ENCODE data around the gene ENG.
A peak's percentile ranks its signal among the peaks of the same experiment; 100 is the strongest.
"Not testable (repeated sequence)": the region's sequence is repeated elsewhere in the genome, so short reads cannot be mapped to it uniquely, and the experiment has no call there.

Gene ENG

DNA sequence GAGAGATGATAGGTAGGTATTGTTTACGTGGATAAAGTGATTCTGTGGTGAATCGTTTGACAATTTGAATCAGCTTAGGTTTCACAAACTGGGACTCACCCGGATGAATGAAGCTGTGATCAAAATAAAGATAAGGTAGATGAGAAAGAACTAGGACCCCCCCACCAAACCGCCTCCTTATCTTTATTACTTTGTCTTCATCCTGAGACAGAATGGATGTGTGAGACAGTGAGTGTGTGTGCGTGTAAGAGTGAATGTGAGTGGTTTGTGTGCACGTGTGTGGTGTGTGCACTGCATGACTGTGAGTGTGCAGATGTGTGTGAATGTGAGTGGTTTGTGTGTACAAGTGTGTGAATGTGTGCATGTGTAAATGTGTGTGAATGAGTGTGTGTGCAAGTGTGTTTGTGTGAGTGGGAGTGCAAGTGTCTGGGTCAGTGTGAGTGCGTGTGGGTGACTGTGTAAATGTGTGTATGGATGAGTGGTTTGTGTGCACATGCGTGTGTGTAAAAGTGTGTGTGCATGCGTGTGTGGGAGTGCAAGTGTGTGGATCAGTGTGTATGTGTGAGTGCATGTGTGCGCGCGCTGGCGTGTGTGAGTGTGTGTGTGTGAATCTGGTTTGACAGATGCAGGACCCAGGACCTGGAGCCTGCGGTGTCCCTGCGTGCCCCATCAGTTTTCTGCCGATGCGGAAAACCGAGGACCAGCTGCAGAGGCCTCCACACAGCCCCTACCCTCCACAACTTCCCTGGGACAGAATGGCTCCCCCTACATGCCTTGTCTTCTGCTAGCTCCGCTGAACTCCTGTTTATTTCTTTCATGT, 11.4 kb upstream of the ENG start:
- peak; percentile 16 for DNase-seq (ENCODE audit: low spot score)

DNA sequence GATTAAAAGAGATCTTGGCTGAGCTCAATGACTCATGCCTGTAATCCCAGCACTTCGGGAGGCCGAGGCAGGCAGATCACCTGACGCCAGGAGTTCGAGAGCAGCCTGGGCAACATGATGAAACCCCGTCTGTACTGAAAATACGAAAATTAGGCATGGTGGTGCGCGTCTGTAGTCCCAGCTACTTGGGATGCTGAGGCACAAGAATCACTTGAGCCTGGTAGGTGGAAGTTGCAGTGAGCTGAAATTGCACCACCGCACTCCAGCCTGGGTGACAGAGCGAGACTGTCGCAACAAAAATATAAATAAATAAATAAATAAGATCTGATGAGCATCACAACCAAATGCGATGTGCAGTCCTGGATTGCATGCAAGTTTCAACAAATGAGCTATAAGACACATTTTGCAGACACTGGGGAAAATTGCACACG, 8.7 kb upstream of the ENG start:
- DNase-seq (ENCODE audit: low spot score): no peak

DNA sequence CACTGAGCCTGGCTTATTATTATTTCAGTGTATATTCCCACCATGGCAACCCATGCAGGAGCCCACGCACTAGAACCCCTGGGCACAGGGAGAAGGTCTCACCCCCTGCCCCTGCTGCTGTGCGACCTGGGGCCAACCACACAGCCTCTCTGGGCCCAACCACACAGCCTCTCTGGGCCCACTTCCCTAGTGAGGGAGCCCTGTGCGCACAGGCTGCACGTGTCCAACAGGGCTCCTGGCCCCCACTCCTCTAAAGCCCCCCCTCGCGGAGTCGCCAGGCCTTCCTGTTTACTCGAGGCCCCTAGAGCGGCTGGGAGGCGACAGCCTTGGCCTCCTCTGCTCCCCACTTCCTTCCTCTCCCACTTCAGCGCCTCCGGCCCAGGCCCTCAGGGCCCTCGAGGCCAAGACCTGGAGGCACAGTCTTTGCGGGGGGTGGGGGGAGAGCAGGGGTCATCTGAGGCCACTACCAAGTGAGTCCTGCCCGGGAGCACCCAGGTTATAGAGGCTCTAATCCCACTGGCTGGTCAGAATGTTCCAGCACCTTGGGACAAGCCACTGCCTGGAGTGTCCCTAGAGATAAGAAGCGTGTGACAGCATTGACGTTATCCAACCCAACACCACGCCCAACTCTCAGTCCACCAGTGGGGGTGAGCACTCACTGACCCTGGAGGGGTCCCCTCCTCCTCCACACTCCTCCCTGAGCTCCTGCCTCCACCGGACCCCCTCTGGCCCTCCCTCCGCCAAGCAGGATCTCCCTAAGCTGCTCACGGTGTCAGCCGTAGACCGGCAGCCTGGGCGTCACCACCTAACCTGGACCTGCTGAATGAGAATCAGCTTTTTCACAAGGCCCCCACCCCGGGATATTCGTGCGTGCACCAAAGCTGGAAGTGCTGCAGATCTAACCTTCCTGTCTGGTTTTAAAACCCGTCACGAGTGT, 7.9 kb upstream of the ENG start:
- peak; percentile 65 for DNase-seq (ENCODE audit: low spot score)

DNA sequence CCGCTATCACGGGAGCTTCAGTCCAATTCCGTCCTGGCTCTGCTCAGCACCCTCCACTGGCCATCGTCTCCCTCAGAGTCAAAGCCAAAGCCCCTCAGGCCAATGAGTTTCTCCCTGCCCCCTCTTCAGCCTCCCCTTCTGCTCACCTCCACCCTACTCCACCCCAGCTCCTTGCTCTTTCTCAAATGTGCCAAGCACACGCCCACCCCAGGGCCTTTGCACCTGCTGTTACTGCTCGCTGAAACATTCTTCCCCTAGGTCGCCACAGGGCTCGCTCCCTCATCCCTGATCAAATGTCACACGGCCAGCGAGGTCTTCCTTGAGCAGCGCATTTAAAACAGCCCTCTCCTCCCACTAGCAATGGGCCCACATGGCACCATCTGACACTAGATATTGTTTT, 6.3 kb upstream of the ENG start:
- no peak for DNase-seq (ENCODE audit: low spot score)

DNA sequence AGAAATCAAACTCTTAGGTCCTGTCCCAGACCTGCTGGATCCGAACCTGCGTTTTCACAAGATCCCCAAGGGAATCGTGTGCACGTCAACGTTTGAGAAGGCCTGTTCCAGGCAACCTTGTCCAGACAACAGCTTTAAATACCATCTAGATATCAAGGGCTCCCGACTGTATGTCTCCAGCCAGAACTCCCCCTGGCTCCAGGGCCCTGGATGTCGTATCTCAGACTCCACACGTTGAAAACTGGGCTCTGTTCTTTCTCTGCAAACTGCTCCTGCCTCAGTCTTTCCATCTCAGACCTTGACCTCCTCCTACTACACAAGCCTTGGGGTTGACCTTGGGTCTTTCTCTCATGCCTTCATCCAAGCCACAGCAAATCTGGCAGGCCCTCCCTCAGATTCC, 5.8 kb upstream of the ENG start:
- DNase-seq (ENCODE audit: low spot score): no peak

DNA sequence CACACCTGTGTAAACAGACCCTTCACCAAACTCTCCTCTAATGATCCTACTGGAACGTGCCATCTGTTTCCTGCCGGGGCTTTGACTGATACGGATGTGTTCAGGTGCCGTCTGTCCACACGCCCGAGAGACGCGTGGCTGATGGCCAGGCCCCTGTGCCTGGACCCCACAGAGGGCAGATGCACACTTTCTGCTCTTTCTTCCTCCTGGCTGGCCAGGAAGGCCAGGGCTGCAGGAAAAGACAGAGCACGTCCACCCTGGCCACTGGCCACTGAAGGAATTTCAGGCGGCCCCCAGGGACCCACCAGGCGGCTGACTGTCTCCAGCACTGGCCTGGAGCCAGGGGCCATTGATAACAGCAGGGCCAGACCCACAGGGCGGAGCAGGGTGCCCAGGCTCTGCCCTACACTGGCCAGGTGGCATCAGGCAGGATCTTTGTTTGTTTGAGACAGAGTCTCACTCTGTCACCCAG, 3.6 kb upstream of the ENG start:
- DNase-seq (ENCODE audit: low spot score): no peak

DNA sequence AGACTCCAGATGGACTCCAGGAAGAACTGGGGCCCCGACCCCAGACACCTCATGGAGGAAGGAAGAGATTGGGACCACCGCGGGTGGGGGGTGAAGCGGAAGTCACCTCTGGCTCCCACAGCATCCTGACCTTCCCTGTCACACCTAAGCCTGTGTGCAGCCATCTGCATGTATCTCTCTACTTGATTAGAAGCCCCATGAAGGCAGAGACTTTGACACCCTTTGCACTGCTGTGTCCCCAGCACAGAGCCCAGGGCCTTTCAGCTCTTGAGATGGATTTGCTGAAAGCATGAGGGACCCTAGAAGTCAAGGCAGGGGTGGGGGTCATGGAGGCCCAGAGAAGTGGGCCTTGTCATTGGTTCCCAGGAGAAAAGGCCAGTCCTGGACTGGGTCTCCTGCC, 2.8 kb upstream of the ENG start:
- DNase-seq (ENCODE audit: low spot score): no peak

DNA sequence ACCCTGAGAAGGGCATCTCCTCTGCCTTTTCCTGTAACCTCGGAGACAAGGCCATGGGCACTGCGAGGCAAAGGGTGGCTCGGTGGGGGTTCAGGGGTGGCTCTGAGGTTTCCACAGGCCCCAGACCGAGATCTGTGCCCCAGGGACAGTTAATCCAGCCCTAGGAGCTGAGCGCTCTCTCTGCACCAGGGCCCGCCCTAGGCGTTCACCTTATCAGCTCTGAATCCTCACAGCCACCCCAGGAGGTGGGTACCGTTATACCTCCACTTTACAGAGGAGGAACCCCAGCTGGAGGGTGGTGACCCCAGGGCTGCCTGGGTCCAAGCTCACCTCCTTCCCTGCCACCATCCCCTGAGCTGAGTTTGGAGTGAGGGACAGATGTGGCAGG, 2.3 kb upstream of the ENG start:
- DNase-seq (ENCODE audit: low spot score): no peak

DNA sequence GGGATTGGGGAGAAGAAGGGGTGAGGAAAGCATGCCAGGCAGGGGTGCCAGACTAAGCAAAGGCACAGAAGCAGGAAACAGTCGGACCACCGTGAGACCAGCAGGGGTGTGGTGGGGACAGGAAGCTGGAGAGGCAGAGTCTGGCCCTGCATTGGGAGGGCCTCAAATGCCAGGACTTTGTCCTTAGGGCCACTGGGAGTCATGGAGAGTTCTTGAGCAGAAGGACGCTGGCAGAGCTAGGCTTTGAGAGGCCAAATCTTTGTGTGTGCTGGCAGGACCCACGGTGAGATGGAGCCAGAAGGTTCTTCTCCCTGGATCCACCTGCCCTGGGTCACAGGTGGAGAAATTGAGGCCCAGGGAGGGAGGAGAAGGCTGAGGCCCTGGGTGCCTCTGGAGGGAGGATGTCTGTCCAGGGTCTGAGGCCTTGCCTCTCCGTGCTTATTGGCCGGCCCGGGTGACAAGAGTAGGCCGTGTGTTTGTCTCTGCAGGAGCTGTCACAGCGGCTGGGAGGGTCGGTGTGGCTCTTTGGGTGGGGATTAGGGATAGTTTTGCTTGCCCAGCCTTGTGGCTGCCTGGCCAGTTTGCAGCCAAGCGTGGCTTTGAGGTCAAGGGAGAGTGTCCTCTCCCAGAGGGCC, 1.8 kb upstream of the ENG start:
- no peak for DNase-seq (ENCODE audit: low spot score)

DNA sequence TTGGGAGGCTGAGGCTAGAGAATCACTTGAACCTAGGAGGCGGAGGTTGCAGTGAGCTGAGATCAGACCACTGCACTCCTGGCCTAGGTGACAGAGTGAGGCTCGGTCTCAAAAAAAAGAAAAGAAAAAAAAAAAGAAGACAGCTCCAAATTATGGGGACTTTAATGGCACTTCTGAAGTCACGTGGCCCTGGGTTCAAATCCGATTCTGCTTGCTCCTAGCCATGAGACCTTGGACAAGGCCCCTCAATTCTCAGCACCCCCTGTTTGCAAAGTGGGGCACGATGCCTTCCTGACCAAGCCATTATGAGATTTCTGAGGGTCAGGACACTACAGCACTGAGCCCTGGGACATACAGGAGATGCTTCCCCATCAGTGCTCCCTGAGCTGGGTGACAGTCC, 1.1 kb upstream of the ENG start:
- DNase-seq (ENCODE audit: low spot score): no peak

DNA sequence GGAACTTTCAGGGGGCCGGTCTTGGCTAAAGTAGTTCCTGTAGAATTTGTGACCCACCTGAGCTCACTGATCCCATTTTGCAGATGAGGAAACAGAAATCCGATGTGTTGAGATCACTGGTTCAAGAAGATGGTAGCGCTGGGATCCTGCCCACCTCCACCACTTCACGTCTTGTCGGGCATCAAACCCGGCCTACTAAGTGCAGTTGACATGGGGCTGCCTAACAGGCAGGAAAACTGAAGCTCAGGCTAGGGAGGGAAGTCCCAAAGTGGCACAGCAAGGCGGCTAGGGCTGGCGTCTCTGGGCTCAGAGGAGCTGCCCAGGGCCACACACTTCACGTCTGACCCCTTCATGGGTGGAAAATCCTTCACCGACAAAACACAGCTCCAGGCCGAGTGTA, 502 bp upstream of the ENG start:
- DNase-seq (ENCODE audit: low spot score): no peak

DNA sequence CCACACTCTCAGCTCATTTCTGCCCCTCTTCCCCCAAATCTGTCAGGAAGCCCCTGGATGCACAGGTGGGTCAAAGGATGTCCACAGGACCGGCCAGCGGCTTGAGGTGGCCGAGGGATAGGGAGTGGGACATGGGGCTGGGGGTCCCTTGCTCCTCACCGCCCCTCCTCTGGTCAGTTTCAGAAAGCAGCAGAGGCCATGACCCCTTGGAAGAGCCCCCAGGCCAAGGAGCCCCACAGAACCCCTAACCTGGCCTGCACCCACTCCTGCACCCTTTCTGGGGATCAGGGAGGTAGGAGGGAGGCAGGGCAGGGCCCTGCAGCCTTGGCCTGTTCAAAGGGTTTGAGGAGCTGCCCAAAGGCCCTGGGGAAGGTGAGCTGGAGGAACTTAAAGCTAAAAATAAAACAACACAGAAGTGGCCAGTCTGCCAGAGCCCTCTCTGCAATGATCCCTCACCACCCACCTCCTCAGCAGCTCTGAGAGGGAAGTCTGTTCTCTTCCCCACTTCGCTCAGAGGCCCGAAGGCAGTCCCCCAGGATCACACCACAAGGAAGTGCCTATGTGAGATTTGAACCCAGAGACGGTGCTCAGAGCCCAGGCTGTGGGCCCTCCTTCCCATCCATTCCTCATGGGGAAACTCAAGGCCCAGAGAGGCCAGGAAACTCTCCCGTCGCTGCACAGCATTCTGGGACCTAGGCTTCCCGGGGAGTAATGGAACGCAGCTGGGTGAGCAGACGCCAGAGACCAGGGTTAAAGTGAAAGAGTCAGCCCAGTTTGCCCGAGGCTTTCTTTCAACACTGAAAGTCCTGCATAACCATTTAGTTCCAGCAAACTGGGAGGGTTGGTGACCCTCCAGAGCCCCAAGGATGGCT, 910 bp downstream of the ENG start:
- DNase-seq (ENCODE audit: low spot score): no peak

DNA sequence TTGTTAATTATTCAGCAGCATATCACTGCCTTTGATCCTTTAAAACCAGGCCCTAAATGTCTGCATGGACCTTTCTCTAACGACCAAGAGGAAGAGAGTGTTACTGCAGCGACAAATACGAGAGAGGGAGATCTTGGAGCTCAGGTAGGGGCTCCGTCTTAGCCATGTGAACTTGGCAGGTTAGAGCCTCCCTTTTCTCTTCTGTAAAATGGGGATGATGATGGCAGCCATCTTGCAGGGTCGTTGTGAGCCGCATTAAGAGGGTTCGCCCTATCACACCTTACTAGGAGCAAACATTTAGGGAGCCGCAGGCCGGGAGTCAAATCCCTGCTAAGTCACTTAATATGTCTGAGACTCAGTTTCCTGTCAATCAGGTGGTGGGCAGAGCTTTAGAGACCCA, 1.6 kb downstream of the ENG start:
- no peak for DNase-seq (ENCODE audit: low spot score)

DNA sequence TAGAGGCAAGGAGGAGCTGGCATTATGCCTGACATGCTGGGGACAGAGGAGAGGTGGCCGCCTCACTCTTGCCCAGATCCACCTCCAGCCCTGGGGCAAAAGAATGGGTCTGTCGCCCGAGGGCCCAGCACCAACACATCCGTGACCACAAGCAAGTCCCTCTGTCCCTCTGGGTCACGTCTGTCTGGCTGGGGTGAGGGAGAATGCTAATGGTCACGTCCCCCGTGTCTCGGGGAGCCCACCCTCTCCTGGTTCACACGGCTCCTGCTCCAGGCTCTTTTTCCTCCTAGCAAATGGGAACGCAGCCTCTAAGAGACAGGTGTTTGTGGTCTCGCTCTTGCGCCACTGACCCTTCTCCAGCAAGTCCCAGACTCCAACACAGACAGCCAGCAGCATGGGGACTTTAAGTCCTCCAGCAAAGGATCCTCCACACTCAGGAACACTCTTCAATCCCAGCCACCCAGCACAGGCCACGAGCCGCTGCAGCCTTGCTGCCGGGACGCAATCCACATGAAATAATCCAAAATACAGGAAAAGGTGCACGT, 4.1 kb downstream of the ENG start:
- DNase-seq (ENCODE audit: low spot score): no peak

DNA sequence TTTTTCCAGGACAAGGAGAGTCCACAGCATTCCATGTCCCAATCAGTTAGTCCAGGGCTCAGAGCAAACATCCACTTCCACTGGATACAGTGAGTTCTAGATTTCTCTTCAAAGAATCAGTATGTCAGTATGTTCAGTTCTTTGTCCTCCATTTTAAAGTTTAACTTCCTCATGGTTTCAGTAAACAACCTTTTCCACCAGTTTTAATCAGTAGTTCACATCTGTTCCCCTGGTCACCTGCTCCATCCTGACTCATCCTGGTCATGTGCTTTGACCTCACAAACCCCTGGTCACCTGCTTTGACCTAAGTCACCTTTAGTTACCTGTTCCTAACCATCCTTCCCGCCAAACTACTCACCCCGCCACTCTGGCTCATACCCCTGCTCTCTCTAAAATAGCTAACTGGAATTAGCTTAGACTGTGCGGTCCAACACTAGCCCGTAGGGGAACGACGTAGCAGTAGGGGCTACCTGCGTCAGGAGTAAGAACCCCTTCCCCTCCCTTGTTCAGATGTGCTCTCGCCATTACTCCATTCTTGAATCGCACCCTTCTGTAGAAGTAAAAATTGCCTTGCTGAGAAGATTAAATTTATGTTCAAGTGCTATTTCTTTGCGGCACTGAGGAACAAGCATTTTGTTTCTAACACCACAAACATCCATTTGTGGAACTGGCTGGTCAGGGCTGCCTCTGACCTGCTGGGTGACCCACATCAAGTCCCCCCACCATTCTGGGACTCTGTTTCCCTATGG, 5.5 kb downstream of the ENG start:
- no peak for DNase-seq (ENCODE audit: low spot score)

DNA sequence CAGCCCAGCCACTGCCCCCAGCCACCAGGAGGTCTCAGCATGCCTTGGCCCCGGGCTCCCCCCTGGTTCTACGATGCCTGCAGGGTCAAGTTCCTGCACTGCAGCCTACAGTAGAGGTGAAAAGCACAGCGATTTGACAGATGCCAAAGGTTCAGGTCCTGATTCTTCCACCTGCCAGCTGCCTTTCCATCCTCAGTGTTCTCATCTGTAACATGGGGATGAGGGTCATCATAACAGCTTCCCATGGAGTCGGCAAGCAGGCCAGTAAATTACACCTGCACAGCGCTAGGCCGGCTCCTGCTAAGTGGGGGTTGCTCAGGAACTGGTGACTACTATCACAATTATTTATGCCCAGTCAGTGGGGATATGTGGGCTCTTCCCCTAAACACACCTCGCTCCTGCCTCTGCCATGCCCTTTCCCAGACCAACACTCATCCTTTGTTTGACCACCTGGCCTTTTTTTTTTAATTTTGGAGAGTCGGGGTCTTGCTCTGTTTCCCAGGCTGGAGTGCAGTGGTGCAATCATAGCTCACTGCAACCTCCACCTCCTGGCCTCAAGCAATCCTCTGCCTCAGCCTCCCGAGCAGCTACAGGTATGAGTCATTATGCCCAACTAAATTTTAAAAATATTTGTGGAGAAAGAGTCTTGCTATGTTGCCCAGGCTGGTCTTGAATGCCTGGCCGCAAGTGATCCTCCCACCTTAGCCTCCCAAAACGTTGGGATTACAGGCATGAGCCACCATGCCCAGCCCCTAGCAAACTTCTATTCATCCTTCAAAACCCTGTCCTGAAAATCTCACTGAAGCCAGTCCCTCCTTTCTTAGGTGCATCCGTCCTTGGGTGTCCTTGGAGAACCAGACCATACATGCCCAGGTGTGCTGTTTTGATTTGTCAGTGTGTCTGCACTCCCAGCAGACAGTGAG, 6.4 kb downstream of the ENG start:
- DNase-seq (ENCODE audit: low spot score): no peak

DNA sequence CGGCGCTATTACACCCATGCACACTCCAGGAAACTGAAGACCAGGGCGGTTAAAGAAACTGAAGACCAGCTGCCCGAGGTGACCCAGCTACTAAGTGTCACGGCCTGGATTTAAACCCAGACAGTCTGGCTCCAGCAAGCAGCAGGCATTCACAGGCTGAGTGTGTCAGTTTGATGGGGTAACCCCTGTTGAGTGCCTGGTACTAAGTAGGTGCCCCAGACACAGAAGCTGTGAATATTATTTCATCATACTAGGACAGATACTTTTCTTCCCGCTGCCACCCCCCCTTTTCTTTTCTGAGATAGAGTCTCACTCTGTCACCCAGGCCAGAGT, 7.3 kb downstream of the ENG start:
- DNase-seq (ENCODE audit: low spot score): no peak

DNA sequence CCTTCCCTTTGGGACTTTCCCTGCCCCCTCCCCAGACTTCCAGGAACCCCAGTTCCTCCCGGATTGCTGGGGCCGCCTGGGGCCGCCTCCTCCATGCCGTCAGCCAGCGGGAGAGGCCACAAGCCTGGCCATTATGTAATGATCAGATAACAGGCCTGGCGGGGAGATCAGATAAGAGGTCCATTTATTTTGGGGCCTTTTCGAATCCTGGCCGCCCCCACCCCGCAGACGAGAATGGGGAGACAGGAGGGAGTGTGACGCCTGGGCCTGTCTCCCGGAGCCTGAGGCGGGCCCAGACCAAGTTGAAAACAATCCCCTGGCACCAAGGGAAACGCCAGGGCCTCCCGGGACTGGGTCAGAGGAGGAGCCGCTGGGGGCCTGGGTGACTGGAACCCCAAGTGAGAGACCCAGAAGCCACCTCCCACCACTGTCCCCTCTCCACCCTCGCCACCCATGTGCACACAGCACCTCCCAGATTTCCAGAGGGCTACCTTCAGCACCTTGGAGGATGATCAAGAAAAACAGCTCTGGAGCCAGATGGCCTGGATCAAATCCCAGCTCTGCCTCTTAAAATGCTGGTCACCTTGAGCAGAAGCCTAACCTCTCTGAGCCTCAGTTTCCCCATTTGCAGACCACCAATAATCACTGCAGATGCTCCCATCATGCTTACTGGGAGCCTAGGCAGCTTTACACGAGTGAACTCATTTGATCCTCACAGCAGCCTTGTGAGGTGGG, 7.8 kb downstream of the ENG start:
- DNase-seq (ENCODE audit: low spot score): no peak

DNA sequence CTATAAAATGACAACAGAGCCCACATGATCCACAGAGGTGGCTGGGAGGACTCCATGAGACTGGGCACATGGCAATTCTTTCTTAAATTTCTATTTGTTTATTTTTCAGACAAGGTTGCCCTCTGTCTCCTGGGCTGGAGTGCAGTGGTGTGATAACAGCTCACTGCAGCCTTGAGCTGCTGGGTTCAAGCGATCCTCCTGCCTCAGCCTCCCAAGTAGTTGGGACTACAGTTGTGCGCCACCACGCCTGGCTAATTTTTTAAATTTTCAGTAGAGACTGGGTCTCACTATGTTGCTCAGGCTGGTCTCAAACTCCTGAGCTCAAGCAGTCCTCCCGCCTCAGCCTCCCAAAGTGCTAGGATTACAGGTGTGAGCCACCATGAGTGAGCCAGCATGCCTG, 8.8 kb downstream of the ENG start:
- not testable (repeated sequence) for DNase-seq (ENCODE audit: low spot score)

Data from CD4-positive, alpha-beta T cell treated with Interleukin-6 at 100 ng/mL for 8 hours (primary cell).